ENCODE data around the gene TMEM59L.

DNA sequence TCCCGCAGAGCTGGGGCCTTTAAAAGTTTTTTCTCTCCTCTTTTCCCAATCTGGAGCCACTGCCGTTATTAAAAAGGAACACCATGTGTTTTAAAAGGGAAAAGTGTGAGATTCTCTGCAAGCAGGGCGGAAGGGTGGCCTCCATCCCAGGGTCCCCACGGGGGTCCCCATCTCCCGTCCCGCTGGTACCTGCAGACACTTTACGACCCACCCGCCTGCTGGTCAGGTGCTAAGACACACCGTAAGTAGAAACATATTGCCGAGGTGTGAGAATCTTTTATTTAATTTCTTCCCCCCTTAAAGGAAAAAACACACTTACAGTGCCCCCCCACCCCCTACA is 7.9 kb upstream of the TMEM59L start:
- TF ChIP-seq NR2F1 (conservative IDR thresholded peaks at IDR 0.05) (no peak), TCF12 (IDR thresholded peaks at IDR 0.05; ENCODE audit: low read depth, low read length) (no peak), ZNF274 (IDR thresholded peaks at IDR 0.05; ENCODE audit: insufficient read depth, insufficient read length) (no peak)
